ENCODE measurements around the gene POLR1A.

GRCh38 chr2:85994421-85994777 lies 111.3 kb downstream of the POLR1A start:
- TF ChIP-seq CTCF (IDR thresholded peaks at IDR 0.05; ENCODE audit: low read depth, low read length, missing input control): no peak
- no peak for TF ChIP-seq JUND (IDR thresholded peaks at IDR 0.05)
- TF ChIP-seq, protein P1, sequence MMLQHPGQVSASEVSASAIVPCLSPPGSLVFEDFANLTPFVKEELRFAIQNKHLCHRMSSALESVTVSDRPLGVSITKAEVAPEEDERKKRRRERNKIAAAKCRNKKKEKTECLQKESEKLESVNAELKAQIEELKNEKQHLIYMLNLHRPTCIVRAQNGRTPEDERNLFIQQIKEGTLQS (IDR thresholded peaks at IDR 0.05): no peak
- TF ChIP-seq REST (IDR thresholded peaks at IDR 0.05): no peak
- TF ChIP-seq TAF1 (conservative IDR thresholded peaks at IDR 0.05): no peak
- TF ChIP-seq EGR1 (IDR thresholded peaks at IDR 0.05; ENCODE audit: low read depth in 2 of 2): no peak
- TF ChIP-seq GABPA (IDR thresholded peaks at IDR 0.05 in 1 of 2, conservative IDR thresholded peaks at IDR 0.05 in 1 of 2): no peak
- TF ChIP-seq SP1 (IDR thresholded peaks at IDR 0.05): no peak
- no peak for TF ChIP-seq ZBTB33 (IDR thresholded peaks at IDR 0.05)
- no peak for TF ChIP-seq YY1 (IDR thresholded peaks at IDR 0.05)
- no peak for TF ChIP-seq RAD21 (IDR thresholded peaks at IDR 0.05)
- no peak for TF ChIP-seq MAX (IDR thresholded peaks at IDR 0.05)
